ENCODE measurements around the gene NEXN. TPM values are rescaled to one million over a fixed set of nuclear protein-coding genes. Genes with fewer than 3 reads are reported as not detected.

The NEXN gene
- total RNA-seq, 3 donors from 2014 or later (not counting 1 experiment from before 2014, with no cell fraction given), result 0.85 to 1.4 (median 1.1) TPM

DNA sequence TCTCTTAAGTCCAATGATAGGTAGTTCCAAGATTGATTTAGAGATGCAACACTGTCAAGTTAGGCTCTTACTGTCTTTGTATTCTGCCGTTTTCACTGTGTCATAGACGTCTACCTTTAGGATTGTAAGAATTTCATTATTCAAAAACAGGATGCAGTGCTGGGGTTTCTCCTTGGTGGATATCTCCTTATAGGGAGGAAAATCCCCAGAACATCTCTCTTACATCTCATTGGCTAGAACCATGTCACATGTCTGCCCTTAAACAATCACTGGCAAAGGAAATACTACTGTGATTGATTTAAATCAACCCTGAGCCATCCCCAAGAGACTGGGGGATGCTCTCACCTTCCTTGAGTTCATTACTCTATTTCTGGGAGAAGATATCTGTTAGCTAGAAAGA, 101.3 kb downstream of the NEXN start:
- Mint-ChIP-seq H3K27me3 (ENCODE audit: low read depth in 2 of 2) (no peaks in the 10 kb centered on the region), H3K27ac (no peak overlapping the region), H3K36me3 (no peaks in the 10 kb centered on the region), H3K4me3 (no peak overlapping the region), H3K4me1 (peaks cover 11 to 25% of the 10 kb centered on the region in 2 donors), H3K9me3 (no peaks in the 10 kb centered on the region)
- no peak for TF ChIP-seq CTCF (IDR thresholded peaks at IDR 0.05)
- no peaks in the 10 kb centered on the region for H3K27me3 ChIP-seq (ENCODE audit: control insufficient read depth, insufficient read depth, low read length)
- ATAC-seq (no peak), DNase-seq (no peak)
- H3K4me1 ChIP-seq (ENCODE audit: control insufficient read depth, insufficient read depth, low read length), result no peaks in the 10 kb centered on the region
- no peaks in the 10 kb centered on the region for H3K9me3 ChIP-seq (ENCODE audit: control insufficient read depth, insufficient read depth, low read length)
- WGBS (ENCODE audit: insufficient coverage), result 100% methylated on average over 2 of the region's 2 CpGs
- no peak overlapping the region for H3K27ac ChIP-seq (ENCODE audit: low read length)
- peaks cover 2% of the 10 kb centered on the region for H3K36me3 ChIP-seq (ENCODE audit: control insufficient read depth, insufficient read depth, low read length)
- no peak overlapping the region for H3K4me3 ChIP-seq (ENCODE audit: low read length)
- intact Hi-C loops (cut with micrococcal nuclease), result no loop called here

- no peak overlapping the region for H3K4me3 ChIP-seq (ENCODE audit: low read length)
- WGBS (ENCODE audit: insufficient coverage), result 88% methylated on average over 3 of the region's 3 CpGs
- Mint-ChIP-seq H3K36me3 (no peaks in the 10 kb centered on the region), H3K9me3 (no peaks in the 10 kb centered on the region), H3K27ac (no peak overlapping the region), H3K4me1 (peaks cover 11 to 25% of the 10 kb centered on the region in 2 donors), H3K27me3 (ENCODE audit: low read depth in 2 of 2) (no peaks in the 10 kb centered on the region), H3K4me3 (no peak overlapping the region)
- no peaks in the 10 kb centered on the region for H3K9me3 ChIP-seq (ENCODE audit: control insufficient read depth, insufficient read depth, low read length)
- ATAC-seq, result no peak
- no peaks in the 10 kb centered on the region for H3K4me1 ChIP-seq (ENCODE audit: control insufficient read depth, insufficient read depth, low read length)
- peaks cover 2% of the 10 kb centered on the region for H3K36me3 ChIP-seq (ENCODE audit: control insufficient read depth, insufficient read depth, low read length)
- H3K27me3 ChIP-seq (ENCODE audit: control insufficient read depth, insufficient read depth, low read length), result no peaks in the 10 kb centered on the region
- H3K27ac ChIP-seq (ENCODE audit: low read length), result no peak overlapping the region
- TF ChIP-seq CTCF (IDR thresholded peaks at IDR 0.05), result no peak
- no peak for DNase-seq
- intact Hi-C loops (cut with micrococcal nuclease), result no loop called here
Observed at GRCh38 chr1:77990629-77991204, 102.3 kb downstream of the NEXN start.

DNA sequence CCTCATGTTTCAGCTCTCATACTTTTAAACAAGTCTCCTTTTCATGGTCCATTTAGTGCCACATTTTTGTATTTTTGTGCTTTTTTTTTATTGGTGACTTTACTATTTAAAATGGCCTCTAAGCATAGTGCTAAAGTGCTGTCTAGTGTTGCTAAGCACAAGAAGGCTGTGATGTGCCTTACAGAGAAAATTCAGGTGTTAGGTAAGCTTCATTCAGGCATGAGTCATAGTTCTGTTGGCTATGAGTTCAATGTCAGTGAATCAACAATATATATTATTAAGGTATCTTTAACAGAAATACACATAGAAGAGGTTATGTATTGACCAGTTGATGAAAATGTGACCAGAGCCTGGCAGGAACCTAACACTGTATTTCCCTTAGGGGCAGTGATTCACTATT, 103.2 kb downstream of the NEXN start:
- Mint-ChIP-seq H3K27me3 (ENCODE audit: low read depth in 2 of 2) (no peaks in the 10 kb centered on the region), H3K27ac (no peak overlapping the region), H3K4me1 (peaks cover 11 to 25% of the 10 kb centered on the region in 2 donors), H3K36me3 (no peaks in the 10 kb centered on the region), H3K4me3 (no peak overlapping the region), H3K9me3 (no peaks in the 10 kb centered on the region)
- no peaks in the 10 kb centered on the region for H3K4me1 ChIP-seq (ENCODE audit: control insufficient read depth, insufficient read depth, low read length)
- no peaks in the 10 kb centered on the region for H3K27me3 ChIP-seq (ENCODE audit: control insufficient read depth, insufficient read depth, low read length)
- no peaks in the 10 kb centered on the region for H3K9me3 ChIP-seq (ENCODE audit: control insufficient read depth, insufficient read depth, low read length)
- no peak overlapping the region for H3K4me3 ChIP-seq (ENCODE audit: low read length)
- DNase-seq, result no peak
- intact Hi-C loops (cut with micrococcal nuclease), result no loop called here
- ATAC-seq, result no peak
- no peak overlapping the region for H3K27ac ChIP-seq (ENCODE audit: low read length)
- no peak for TF ChIP-seq CTCF (IDR thresholded peaks at IDR 0.05)
- peaks cover 2% of the 10 kb centered on the region for H3K36me3 ChIP-seq (ENCODE audit: control insufficient read depth, insufficient read depth, low read length)

Other genes starting within 250 kb of the NEXN start
- gene ZZZ3, start 206.0 kb upstream of the NEXN start, total RNA-seq, result 10 to 100 TPM; 31.9 to 43.6 (median 38.9) TPM
- 100 to 1,000 TPM in 2 of 3 donors, 10 to 100 TPM in 1; 88.1 to 112 (median 101) TPM for gene USP33, start 128.8 kb upstream of the NEXN start, total RNA-seq
- gene MIGA1, start 109.0 kb upstream of the NEXN start, total RNA-seq, result 10 to 100 TPM; 13.6 to 16.9 (median 15.6) TPM
- 100 to 1,000 TPM; 247 to 285 (median 249) TPM for gene FUBP1, start 90.4 kb downstream of the NEXN start, total RNA-seq
- gene DNAJB4, start 116.3 kb downstream of the NEXN start, total RNA-seq, result 10 to 100 TPM; 26.8 to 30.7 (median 28.2) TPM
- not detected for gene GIPC2, start 157.3 kb downstream of the NEXN start, total RNA-seq